ENCODE results near the gene LRRC26.
A peak's percentile ranks its signal among the peaks of the same experiment; 100 is the strongest.
"Not testable (repeated sequence)": the region's sequence is repeated elsewhere in the genome, so short reads cannot be mapped to it uniquely, and the experiment has no call there.

Gene LRRC26

GRCh38 chr9:137140151-137141012 is 29.5 kb downstream of the LRRC26 start:
- H3K9me3 ChIP-seq (ENCODE audit: insufficient read depth, low read depth, low read length): no peaks in the 10 kb centered on the region
- peaks cover 87% of the 10 kb centered on the region for H3K27me3 ChIP-seq (ENCODE audit: insufficient read depth, low read length)
- no peak overlapping the region for H3K4me3 ChIP-seq (ENCODE audit: low read length)
- no peak overlapping the region for H3K9ac ChIP-seq (ENCODE audit: low read depth, low read length)
- H3K4me1 ChIP-seq (ENCODE audit: insufficient read depth, low read length): no peaks in the 10 kb centered on the region
- no peak overlapping the region for H3K27ac ChIP-seq (ENCODE audit: low read length)
- no peaks in the 10 kb centered on the region for H3K36me3 ChIP-seq (ENCODE audit: insufficient read depth, low read depth, low read length)

GRCh38 chr9:137139468-137140150 is 30.2 kb downstream of the LRRC26 start:
- Histone ChIP-seq H3K4me3 (ENCODE audit: low read length) (no peak overlapping the region), H3K4me1 (ENCODE audit: insufficient read depth, low read length) (no peaks in the 10 kb centered on the region), H3K9ac (ENCODE audit: low read depth, low read length) (no peak overlapping the region), H3K9me3 (ENCODE audit: insufficient read depth, low read depth, low read length) (no peaks in the 10 kb centered on the region), H3K27me3 (ENCODE audit: insufficient read depth, low read length) (peaks cover 91% of the 10 kb centered on the region), H3K27ac (ENCODE audit: low read length) (no peak overlapping the region), H3K36me3 (ENCODE audit: insufficient read depth, low read depth, low read length) (no peaks in the 10 kb centered on the region)

- Histone ChIP-seq H3K4me3 (ENCODE audit: low read length) (peak within 1 kb of the TSS; percentile 48; the same call in 1 of the 2 replicates), H3K36me3 (ENCODE audit: insufficient read depth, low read depth, low read length) (no peaks in the 10 kb centered on the region), H3K9me3 (ENCODE audit: insufficient read depth, low read depth, low read length) (no peaks in the 10 kb centered on the region), H3K27me3 (ENCODE audit: insufficient read depth, low read length) (peaks cover 89% of the 10 kb centered on the region), H3K27ac (ENCODE audit: low read length) (no peak within 1 kb of the TSS), H3K9ac (ENCODE audit: low read depth, low read length) (no peak within 1 kb of the TSS), H3K4me1 (ENCODE audit: insufficient read depth, low read length) (no peaks in the 10 kb centered on the region)
These were observed 31.0 kb downstream of the LRRC26 start, which contains the start of gene GRIN1 for GRCh38 chr9:137138722-137139467. Gene GRIN1, plus strand, starts transcription at chr9:137139154. Its CDS starts 333 bp downstream, at chr9:137139487.

- H3K27ac ChIP-seq (ENCODE audit: low read length): no peak overlapping the region
- H3K9me3 ChIP-seq (ENCODE audit: insufficient read depth, low read depth, low read length): no peaks in the 10 kb centered on the region
- peaks cover 88% of the 10 kb centered on the region for H3K27me3 ChIP-seq (ENCODE audit: insufficient read depth, low read length)
- H3K36me3 ChIP-seq (ENCODE audit: insufficient read depth, low read depth, low read length): no peaks in the 10 kb centered on the region
- H3K4me1 ChIP-seq (ENCODE audit: insufficient read depth, low read length): no peaks in the 10 kb centered on the region
- peak overlapping the region; percentile 48; the same call in 1 of the 2 replicates for H3K4me3 ChIP-seq (ENCODE audit: low read length)
- no peak overlapping the region for H3K9ac ChIP-seq (ENCODE audit: low read depth, low read length)
These were observed 31.7 kb downstream of the LRRC26 start for GRCh38 chr9:137138058-137138721.

GRCh38 chr9:137136881-137137607 is 32.8 kb downstream of the LRRC26 start:
- Histone ChIP-seq H3K27ac (ENCODE audit: low read length) (no peak overlapping the region), H3K9ac (ENCODE audit: low read depth, low read length) (no peak overlapping the region), H3K27me3 (ENCODE audit: insufficient read depth, low read length) (peaks cover 83% of the 10 kb centered on the region), H3K36me3 (ENCODE audit: insufficient read depth, low read depth, low read length) (no peaks in the 10 kb centered on the region), H3K9me3 (ENCODE audit: insufficient read depth, low read depth, low read length) (no peaks in the 10 kb centered on the region), H3K4me1 (ENCODE audit: insufficient read depth, low read length) (no peaks in the 10 kb centered on the region), H3K4me3 (ENCODE audit: low read length) (no peak overlapping the region)

GRCh38 chr9:137136261-137136880 is 33.5 kb downstream of the LRRC26 start:
- Histone ChIP-seq H3K4me1 (ENCODE audit: insufficient read depth, low read length) (no peaks in the 10 kb centered on the region), H3K9me3 (ENCODE audit: insufficient read depth, low read depth, low read length) (no peaks in the 10 kb centered on the region), H3K9ac (ENCODE audit: low read depth, low read length) (no peak overlapping the region), H3K36me3 (ENCODE audit: insufficient read depth, low read depth, low read length) (no peaks in the 10 kb centered on the region), H3K27me3 (ENCODE audit: insufficient read depth, low read length) (peaks cover 81% of the 10 kb centered on the region), H3K27ac (ENCODE audit: low read length) (no peak overlapping the region), H3K4me3 (ENCODE audit: low read length) (no peak overlapping the region)

- peaks cover 79% of the 10 kb centered on the region for H3K27me3 ChIP-seq (ENCODE audit: insufficient read depth, low read length)
- not testable (repeated sequence) for H3K4me1 ChIP-seq (ENCODE audit: insufficient read depth, low read length); H3K9me3 ChIP-seq (ENCODE audit: insufficient read depth, low read depth, low read length); H3K36me3 ChIP-seq (ENCODE audit: insufficient read depth, low read depth, low read length); H3K9ac ChIP-seq (ENCODE audit: low read depth, low read length); H3K4me3 ChIP-seq (ENCODE audit: low read length); H3K27ac ChIP-seq (ENCODE audit: low read length)
These were observed 34.7 kb downstream of the LRRC26 start for GRCh38 chr9:137135154-137135553.

- Histone ChIP-seq H3K4me3 (ENCODE audit: low read length) (no peak overlapping the region), H3K27me3 (ENCODE audit: insufficient read depth, low read length) (peaks cover 70% of the 10 kb centered on the region), H3K9ac (ENCODE audit: low read depth, low read length) (no peak overlapping the region), H3K36me3 (ENCODE audit: insufficient read depth, low read depth, low read length) (no peaks in the 10 kb centered on the region), H3K27ac (ENCODE audit: low read length) (no peak overlapping the region), H3K4me1 (ENCODE audit: insufficient read depth, low read length) (no peaks in the 10 kb centered on the region), H3K9me3 (ENCODE audit: insufficient read depth, low read depth, low read length) (no peaks in the 10 kb centered on the region)
These were observed 35.7 kb downstream of the LRRC26 start for GRCh38 chr9:137134191-137134590.

GRCh38 chr9:137130176-137130755 is 39.6 kb downstream of the LRRC26 start:
- Histone ChIP-seq H3K27me3 (ENCODE audit: insufficient read depth, low read length) (peaks cover 43% of the 10 kb centered on the region), H3K9ac (ENCODE audit: low read depth, low read length) (peak overlapping the region; percentile 89; the same call in 1 of the 2 replicates), H3K9me3 (ENCODE audit: insufficient read depth, low read depth, low read length) (no peaks in the 10 kb centered on the region), H3K36me3 (ENCODE audit: insufficient read depth, low read depth, low read length) (no peaks in the 10 kb centered on the region), H3K27ac (ENCODE audit: low read length) (no peak overlapping the region), H3K4me3 (ENCODE audit: low read length) (peak overlapping the region; percentile 90), H3K4me1 (ENCODE audit: insufficient read depth, low read length) (peaks cover 6% of the 10 kb centered on the region; the same call in 1 of the 2 replicates)

- Histone ChIP-seq H3K4me1 (ENCODE audit: insufficient read depth, low read length) (peaks cover 6% of the 10 kb centered on the region; the same call in 1 of the 2 replicates), H3K36me3 (ENCODE audit: insufficient read depth, low read depth, low read length) (no peaks in the 10 kb centered on the region), H3K9me3 (ENCODE audit: insufficient read depth, low read depth, low read length) (no peaks in the 10 kb centered on the region), H3K4me3 (ENCODE audit: low read length) (peak overlapping the region; percentile 90), H3K9ac (ENCODE audit: low read depth, low read length) (peak overlapping the region; percentile 89), H3K27ac (ENCODE audit: low read length) (no peak overlapping the region), H3K27me3 (ENCODE audit: insufficient read depth, low read length) (peaks cover 39% of the 10 kb centered on the region)
These were observed 40.2 kb downstream of the LRRC26 start for GRCh38 chr9:137129456-137130175.

Measured in iPS-20b (cell line).